ENCODE data around the gene MUC12.

GRCh38 chr7:100929808-100930174, 39.6 kb upstream of the MUC12 start:
- TF ChIP-seq POLR2A (IDR thresholded peaks at IDR 0.05) (no peak), EP300 (IDR thresholded peaks at IDR 0.05) (no peak)
- TF ChIP-seq, protein P1, sequence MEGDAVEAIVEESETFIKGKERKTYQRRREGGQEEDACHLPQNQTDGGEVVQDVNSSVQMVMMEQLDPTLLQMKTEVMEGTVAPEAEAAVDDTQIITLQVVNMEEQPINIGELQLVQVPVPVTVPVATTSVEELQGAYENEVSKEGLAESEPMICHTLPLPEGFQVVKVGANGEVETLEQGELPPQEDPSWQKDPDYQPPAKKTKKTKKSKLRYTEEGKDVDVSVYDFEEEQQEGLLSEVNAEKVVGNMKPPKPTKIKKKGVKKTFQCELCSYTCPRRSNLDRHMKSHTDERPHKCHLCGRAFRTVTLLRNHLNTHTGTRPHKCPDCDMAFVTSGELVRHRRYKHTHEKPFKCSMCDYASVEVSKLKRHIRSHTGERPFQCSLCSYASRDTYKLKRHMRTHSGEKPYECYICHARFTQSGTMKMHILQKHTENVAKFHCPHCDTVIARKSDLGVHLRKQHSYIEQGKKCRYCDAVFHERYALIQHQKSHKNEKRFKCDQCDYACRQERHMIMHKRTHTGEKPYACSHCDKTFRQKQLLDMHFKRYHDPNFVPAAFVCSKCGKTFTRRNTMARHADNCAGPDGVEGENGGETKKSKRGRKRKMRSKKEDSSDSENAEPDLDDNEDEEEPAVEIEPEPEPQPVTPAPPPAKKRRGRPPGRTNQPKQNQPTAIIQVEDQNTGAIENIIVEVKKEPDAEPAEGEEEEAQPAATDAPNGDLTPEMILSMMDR (IDR thresholded peaks at IDR 0.05), result no peak
